CD1c-positive myeloid dendritic cell (primary cell): Measurements from ENCODE around the gene SLC35F6.
A peak's percentile ranks its signal among the peaks of the same experiment; 100 is the strongest.
"Not testable (repeated sequence)": the region's sequence is repeated elsewhere in the genome, so short reads cannot be mapped to it uniquely, and the experiment has no call there.

Source experiments
- DNase-seq: peaks from one replicate; pipeline ENCODE4 v3.0.0-alpha.2; 2016; ENCODE audit errors: extremely low spot score

The SLC35F6 gene

GRCh38 chr2:26730549-26731344 is 33.3 kb upstream of the SLC35F6 start:
- DNase-seq, result no peak

GRCh38 chr2:26731714-26732113 is 32.4 kb upstream of the SLC35F6 start:
- no peak for DNase-seq

GRCh38 chr2:26732446-26732845 is 31.6 kb upstream of the SLC35F6 start:
- no peak for DNase-seq

GRCh38 chr2:26733413-26733812 is 30.7 kb upstream of the SLC35F6 start:
- DNase-seq, result no peak

- DNase-seq, result no peak
Measured at GRCh38 chr2:26735097-26735496, 29.0 kb upstream of the SLC35F6 start.

GRCh38 chr2:26735883-26736588 is 28.0 kb upstream of the SLC35F6 start:
- DNase-seq, result no peak

- DNase-seq, result no peak
Measured at GRCh38 chr2:26737221-26737620, 26.9 kb upstream of the SLC35F6 start.

GRCh38 chr2:26738481-26738880 is 25.6 kb upstream of the SLC35F6 start:
- no peak for DNase-seq

GRCh38 chr2:26739514-26739913 is 24.6 kb upstream of the SLC35F6 start:
- no peak for DNase-seq

GRCh38 chr2:26740346-26740745 is 23.7 kb upstream of the SLC35F6 start:
- DNase-seq, result no peak

- DNase-seq, result no peak
Measured at GRCh38 chr2:26740890-26741302, 23.2 kb upstream of the SLC35F6 start.

- no peak for DNase-seq
Measured at GRCh38 chr2:26742048-26742770, 21.9 kb upstream of the SLC35F6 start.

GRCh38 chr2:26743852-26744251 is 20.2 kb upstream of the SLC35F6 start:
- no peak for DNase-seq

- no peak for DNase-seq
Measured at GRCh38 chr2:26744953-26745352, 19.1 kb upstream of the SLC35F6 start.

- peak; percentile 85 for DNase-seq
Measured at GRCh38 chr2:26745609-26746327, 18.3 kb upstream of the SLC35F6 start.

- no peak for DNase-seq
Measured at GRCh38 chr2:26746934-26747333, 17.1 kb upstream of the SLC35F6 start.

GRCh38 chr2:26749787-26750420 is 14.2 kb upstream of the SLC35F6 start:
- DNase-seq, result not testable (repeated sequence)

GRCh38 chr2:26750467-26750866 is 13.6 kb upstream of the SLC35F6 start:
- DNase-seq, result not testable (repeated sequence)

GRCh38 chr2:26752656-26753055 is 11.4 kb upstream of the SLC35F6 start:
- no peak for DNase-seq

GRCh38 chr2:26754539-26754938 is 9.5 kb upstream of the SLC35F6 start:
- DNase-seq, result no peak

- DNase-seq, result no peak
Measured at GRCh38 chr2:26754972-26755670, 9.0 kb upstream of the SLC35F6 start.
